NK-92 treated with Interleukin-12 subunit alpha and Interleukin-12 subunit beta, amount 100 ng/mL, for 24 hours (cell line): ENCODE measurements around the gene RHAG.
A peak's percentile ranks its signal among the peaks of the same experiment; 100 is the strongest.

ENCODE experiments used
- DNase-seq: peaks from one replicate; lab custom pipeline; 2025; lab: John Stamatoyannopoulos, UW

RHAG gene

DNA sequence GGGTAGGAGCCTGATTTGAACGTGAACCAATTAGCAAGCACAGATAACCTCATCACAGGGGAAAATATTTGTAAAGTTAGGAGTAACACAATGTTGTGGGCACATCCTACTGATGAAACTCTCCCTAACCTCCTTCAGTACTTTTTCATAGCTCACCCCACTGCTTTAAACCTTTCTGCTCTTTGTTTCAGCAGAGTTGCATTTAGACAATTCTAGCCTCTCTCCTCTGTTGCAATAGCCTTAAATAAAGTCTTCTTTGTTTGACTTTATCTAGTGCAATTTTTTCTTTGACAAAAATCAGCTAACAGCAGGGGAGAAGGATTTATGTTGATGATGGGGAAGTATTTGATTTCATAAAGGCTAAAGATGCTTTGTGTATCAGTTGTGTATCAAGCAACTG, 72.1 kb downstream of the RHAG start:
- no peak for DNase-seq

DNA sequence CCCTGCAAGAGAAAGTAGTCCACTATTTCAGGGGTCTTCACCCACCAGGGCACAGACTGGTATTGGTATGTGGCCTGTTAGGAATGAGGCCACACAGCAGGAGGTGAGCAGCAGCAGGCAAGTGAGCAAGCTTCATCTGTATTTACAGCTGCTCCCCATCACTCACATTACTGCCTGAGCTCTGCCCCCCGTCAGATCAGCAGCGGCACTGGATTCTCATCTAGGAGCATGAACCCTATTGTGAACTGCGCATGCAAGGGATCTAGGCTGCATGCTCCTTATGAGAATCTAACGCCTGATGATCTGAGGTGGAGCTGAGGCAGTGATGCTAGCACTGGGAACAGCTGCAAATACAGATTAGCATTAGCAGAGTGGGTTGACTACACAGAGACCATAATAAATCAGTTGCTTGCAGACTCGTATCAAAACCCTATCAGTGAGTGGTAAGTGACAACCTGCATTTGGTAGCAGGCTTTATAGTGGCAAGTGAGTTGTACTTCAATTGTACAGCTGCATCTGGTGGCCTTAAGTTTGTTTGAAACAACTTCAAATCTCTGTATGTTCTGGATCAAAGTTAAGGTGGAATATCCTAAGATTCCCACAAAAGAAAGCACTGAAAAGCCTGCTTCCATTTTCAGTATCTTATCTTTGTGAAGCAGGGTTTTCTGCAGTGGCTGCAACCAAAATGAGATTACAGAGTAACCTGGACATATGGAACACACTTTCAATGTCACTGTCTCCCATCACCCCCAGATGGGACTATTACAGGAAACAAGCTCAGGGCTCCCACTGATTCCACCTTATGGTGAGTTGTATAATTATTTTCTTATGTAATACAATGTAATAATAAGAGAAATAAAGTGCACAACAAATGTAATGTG, 73.4 kb downstream of the RHAG start:
- no peak for DNase-seq

DNA sequence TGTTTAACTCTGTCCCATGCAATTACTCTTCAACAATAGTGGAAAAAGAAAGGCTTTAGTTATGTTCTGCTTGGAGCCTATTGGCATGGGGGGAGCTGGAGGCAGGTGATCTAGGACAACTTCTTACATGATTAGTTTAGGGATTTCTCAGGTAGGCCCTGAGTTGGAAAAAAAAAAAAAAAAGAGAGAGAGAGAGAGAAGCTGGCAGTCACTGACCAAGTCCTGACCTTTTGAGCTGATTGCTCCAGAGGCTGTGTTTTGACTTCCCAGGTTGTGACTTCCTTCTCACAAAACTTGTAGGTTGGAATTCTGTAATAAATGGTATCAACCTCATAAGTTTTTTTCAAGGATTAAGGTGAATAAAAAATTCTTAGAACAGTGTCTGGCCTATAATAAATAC, 78.4 kb downstream of the RHAG start:
- no peak for DNase-seq

DNA sequence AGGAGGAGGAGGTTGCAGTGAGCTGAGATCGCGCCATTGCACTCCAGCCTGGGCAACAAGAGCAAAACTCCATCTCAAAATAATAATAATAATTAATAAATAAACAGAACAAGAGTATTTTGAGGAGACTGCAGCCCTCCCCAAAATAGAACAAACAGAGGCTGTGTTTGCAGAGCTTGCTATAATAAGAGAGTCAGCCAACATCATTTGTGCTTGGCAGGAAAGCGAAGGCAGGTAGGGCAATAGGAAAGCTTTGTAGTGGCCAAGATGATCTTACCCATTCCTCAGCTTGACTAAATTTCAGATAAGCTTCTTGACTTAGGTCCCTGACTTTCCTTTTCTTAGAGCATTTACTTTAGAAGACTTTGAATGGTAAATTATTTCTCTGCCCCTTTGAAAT, 79.5 kb downstream of the RHAG start:
- no peak for DNase-seq

DNA sequence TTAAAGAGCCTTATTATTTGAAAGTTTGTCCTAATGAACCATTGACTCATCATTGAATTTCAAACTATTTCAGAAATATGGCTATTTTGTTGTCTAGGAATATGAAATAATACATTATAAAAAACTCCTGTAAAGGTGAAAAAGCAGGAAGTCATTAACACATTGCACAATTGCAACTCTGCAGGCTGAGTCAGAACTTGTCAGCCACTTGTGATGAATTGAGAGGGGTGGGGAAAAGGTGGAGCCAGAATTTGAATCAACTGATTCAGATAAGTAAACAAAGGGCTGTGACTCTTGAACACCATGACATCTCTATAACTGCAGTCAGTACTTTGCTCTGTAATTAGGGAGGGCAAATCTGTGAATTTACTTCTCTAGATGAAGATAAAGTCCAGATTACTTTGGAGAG, 80.2 kb downstream of the RHAG start:
- peak; percentile 35 for DNase-seq

DNA sequence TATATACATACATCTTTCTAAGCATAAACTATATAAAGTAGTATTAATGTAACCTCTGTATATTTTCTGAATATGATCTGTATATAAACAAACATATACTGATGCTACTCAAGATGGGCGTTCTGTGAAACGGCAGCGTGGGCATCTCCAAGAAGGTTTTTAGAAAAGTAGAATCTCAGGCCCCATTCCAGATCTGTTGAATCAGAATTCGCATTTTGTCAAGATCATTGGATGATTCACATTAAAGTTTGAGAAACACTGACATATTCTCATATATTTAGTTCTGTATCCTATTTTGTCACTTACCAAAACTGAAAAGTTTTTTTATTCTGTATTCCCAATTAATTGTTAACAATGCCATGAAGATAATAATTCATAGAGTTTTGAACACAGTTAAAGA, 80.7 kb downstream of the RHAG start:
- no peak for DNase-seq
